Esophagus muscularis mucosa (tissue), 4 donors: Measurements from ENCODE around the gene EEA1. TPM values are rescaled to one million over a fixed set of nuclear protein-coding genes. Genes with fewer than 3 reads are reported as not detected.

Source experiments
- DNase-seq: peaks from one replicate; pipeline ENCODE4 v3.0.0-alpha.2; 2017; ENCODE audit errors: extremely low spot score
- H3K27ac ChIP-seq, 4 donors: fragments of 200-600 bp; sonication (generic); replicated peaks in 1 of 4; 1 replicate in 3 of 4; 2 replicates in 1 of 4; pipeline ENCODE4 v1.5.1; 2016 to 2019; ENCODE audit warnings: mild to moderate bottlenecking in 1 of 4
- H3K27me3 ChIP-seq, 4 donors: fragments of 200-600 bp; sonication (generic); one replicate each; pipeline versions ENCODE4 v1.5.1 to v1.6.0; 2016 to 2019
- H3K36me3 ChIP-seq, 4 donors: fragments of 200-600 bp; sonication (generic); one replicate each; pipeline ENCODE4 v1.5.1; 2016 to 2019
- H3K4me1 ChIP-seq, 4 donors: fragments of 200-600 bp; sonication (generic); one replicate each; pipeline ENCODE4 v1.5.1; 2016 to 2019
- H3K4me3 ChIP-seq, 4 donors: fragments of 200-600 bp; sonication (generic); 1 replicate in 2 of 4; 2 replicates in 2 of 4; pipeline ENCODE4 v1.5.1; 2016 to 2019; ENCODE audit warnings: mild to moderate bottlenecking in 4 of 4, moderate library complexity in 1 of 4
- H3K9me3 ChIP-seq, 4 donors: fragments of 200-600 bp; sonication (generic); 1 replicate in 3 of 4; 2 replicates in 1 of 4; pipeline ENCODE4 v1.5.1; 2016 to 2019
- EP300 ChIP-seq: sonication (generic); formaldehyde crosslinking; IDR thresholded peaks from one replicate; pipeline ENCODE4 v1.6.1; 2017; ENCODE audit warnings: antibody characterized with exemption
- POLR2A ChIP-seq: fragments of 450-650 bp; IDR thresholded peaks from one replicate; pipeline ENCODE4 v1.6.1; 2017; ENCODE audit warnings: antibody characterized with exemption, moderate library complexity, mild to moderate bottlenecking, low read depth
- POLR2AphosphoS5 ChIP-seq, 2 donors: sonication (generic); formaldehyde crosslinking; IDR thresholded peaks; one replicate each; pipeline ENCODE4 v1.6.1; 2017; ENCODE audit warnings: antibody characterized with exemption in 2 of 2
- WGBS: methylation state at CpG from one replicate; pipeline ENCODE4 v1.1.5; 2018; 5-methylcytosine and 5-hydroxymethylcytosine counted together
- intact Hi-C: fragments of 100-400 bp; cut with DNase I; formaldehyde crosslinking; loops from one replicate; pipeline ENCODE4 v1.15.1; 2023
- total RNA-seq, 4 donors: library from RNA; depleted of rRNA; stranded (reverse); fragments of >200 nt; gene quantifications; one replicate each; pipeline versions ENCODE4 v1.1.0 to v1.2.1, GENCODE V29; 2016
- TF ChIP-seq, protein P1 (sequence below), 3 experiments: fragments of 200-600 bp in 2 of 3; fragments of 450-650 bp in 1 of 3; sonication (generic) in 2 of 3; IDR thresholded peaks; one replicate each; pipeline ENCODE4 v1.5.1; 2017 to 2019; ENCODE audit warnings: antibody characterized with exemption in 3 of 3, mild to moderate bottlenecking in 2 of 3, moderate library complexity in 1 of 3

EEA1 gene
- total RNA-seq, 4 donors from 2014 or later: 15.7 to 31.1 (median 24.1) TPM

DNA sequence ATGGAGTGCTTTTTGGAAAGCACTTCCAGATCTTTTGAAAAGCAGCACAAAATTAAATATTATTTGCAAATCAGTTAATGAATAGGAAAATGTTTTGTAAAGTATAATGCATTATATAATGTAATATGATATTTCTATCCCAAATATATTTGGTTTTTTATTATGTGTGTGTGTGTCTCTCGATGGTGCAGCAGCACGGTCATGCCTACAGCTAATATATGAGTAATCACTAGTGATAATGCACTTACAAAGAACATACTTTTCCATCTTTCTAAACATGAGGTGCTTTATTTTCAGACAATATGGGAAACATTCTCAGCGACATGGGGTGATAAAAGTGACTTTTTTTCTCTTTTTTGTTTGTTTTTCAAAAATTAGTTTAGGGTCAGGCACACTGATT lies 1.3 kb upstream of the EEA1 start:
- no peaks in the 10 kb centered on the region for H3K36me3 ChIP-seq
- no peak for DNase-seq
- TF ChIP-seq POLR2A (no peak), EP300 (no peak)
- TF ChIP-seq, protein P1, sequence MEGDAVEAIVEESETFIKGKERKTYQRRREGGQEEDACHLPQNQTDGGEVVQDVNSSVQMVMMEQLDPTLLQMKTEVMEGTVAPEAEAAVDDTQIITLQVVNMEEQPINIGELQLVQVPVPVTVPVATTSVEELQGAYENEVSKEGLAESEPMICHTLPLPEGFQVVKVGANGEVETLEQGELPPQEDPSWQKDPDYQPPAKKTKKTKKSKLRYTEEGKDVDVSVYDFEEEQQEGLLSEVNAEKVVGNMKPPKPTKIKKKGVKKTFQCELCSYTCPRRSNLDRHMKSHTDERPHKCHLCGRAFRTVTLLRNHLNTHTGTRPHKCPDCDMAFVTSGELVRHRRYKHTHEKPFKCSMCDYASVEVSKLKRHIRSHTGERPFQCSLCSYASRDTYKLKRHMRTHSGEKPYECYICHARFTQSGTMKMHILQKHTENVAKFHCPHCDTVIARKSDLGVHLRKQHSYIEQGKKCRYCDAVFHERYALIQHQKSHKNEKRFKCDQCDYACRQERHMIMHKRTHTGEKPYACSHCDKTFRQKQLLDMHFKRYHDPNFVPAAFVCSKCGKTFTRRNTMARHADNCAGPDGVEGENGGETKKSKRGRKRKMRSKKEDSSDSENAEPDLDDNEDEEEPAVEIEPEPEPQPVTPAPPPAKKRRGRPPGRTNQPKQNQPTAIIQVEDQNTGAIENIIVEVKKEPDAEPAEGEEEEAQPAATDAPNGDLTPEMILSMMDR (IDR thresholded peaks at IDR 0.05): no peak
- peak overlapping the region; percentile 91 to 99 (median 92) for H3K4me3 ChIP-seq
- 79% methylated on average over 3 of the region's 3 CpGs for WGBS
- intact Hi-C loops: no loop called here
- no peaks in the 10 kb centered on the region for H3K9me3 ChIP-seq
- peaks cover 19 to 34% (median 23%) of the 10 kb centered on the region in 4 donors for H3K4me1 ChIP-seq
- H3K27me3 ChIP-seq: no peaks in the 10 kb centered on the region
- H3K27ac ChIP-seq: peak overlapping the region; percentile 99 to 100 (median 99)

DNA sequence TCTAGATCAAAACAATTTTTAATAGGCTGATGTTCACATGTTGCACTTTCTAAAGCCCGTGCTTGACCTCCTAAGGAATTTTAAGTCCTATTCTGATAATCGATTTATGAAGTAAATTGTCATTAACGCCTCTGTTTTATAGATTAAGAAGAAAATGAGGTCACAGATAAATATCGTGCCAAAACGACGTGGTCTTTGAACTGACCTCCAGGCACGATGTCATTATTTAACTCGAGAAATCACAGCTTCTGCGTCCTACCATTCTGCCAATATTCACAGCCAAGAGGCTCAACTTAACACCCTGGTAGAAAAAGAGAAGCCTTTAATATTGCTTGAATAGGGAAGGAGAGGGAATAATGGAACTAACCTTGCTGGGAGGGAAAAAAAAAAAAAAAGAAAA lies 888 bp upstream of the EEA1 start:
- peak overlapping the region; percentile 91 to 99 (median 92) for H3K4me3 ChIP-seq
- no peaks in the 10 kb centered on the region for H3K36me3 ChIP-seq
- H3K27ac ChIP-seq: peak overlapping the region; percentile 99 to 100 (median 99)
- TF ChIP-seq, protein P1 (IDR thresholded peaks at IDR 0.05): no peak
- TF ChIP-seq POLR2AphosphoS5 (IDR thresholded peaks at IDR 0.05) (no peak), POLR2A (no peak), EP300 (no peak)
- H3K27me3 ChIP-seq: no peaks in the 10 kb centered on the region
- intact Hi-C loops: loop anchor here (5.0 kb wide), 1 partner anchor 38 kb away; no protein-coding TSS in a partner anchor
- no peaks in the 10 kb centered on the region for H3K9me3 ChIP-seq
- no peak for DNase-seq
- H3K4me1 ChIP-seq: peaks cover 19 to 39% (median 28%) of the 10 kb centered on the region in 4 donors
- 4% methylated on average over 9 of the region's 9 CpGs for WGBS

DNA sequence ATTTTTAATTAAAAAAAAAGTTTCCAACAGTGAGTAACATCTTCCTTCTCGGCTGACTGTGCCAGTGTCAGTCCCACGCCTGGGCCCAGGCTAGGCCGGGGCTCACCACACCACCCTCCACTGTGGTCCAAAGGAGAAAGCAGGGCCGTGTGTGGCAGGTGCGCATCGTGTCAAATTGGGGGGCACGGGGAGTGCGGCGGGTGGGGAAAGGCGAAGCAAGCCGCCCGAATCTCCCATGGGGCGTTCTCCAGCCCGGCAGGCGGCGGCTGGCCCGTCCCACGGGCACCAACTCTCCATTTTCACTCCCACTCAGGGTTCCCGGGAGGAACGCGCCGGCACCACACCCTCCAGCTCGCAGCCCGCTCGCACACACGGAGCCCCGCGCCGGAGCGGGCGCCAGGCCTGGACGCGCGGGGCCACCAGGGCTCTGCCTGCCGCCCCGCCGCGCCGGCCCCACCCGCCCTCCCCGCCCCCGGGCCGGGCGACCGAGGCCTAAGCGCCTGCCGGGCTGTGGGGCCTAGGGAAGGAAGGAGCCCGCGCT lies 604 bp downstream of the EEA1 start:
- Histone ChIP-seq H3K4me3 (peak overlapping the region; percentile 91 to 99 (median 92)), H3K36me3 (no peaks in the 10 kb centered on the region), H3K4me1 (peaks cover 22 to 52% (median 37%) of the 10 kb centered on the region in 4 donors), H3K27ac (peak overlapping the region; percentile 99 to 100 (median 99)), H3K27me3 (no peaks in the 10 kb centered on the region), H3K9me3 (no peaks in the 10 kb centered on the region)
- no peak for TF ChIP-seq POLR2AphosphoS5 (IDR thresholded peaks at IDR 0.05)
- intact Hi-C loops: loop anchor here (5.0 kb wide), 1 partner anchor 36 kb away; no protein-coding TSS in a partner anchor
- under 1% methylated on average over 18 of the region's 49 CpGs for WGBS
- no peak for DNase-seq

DNA sequence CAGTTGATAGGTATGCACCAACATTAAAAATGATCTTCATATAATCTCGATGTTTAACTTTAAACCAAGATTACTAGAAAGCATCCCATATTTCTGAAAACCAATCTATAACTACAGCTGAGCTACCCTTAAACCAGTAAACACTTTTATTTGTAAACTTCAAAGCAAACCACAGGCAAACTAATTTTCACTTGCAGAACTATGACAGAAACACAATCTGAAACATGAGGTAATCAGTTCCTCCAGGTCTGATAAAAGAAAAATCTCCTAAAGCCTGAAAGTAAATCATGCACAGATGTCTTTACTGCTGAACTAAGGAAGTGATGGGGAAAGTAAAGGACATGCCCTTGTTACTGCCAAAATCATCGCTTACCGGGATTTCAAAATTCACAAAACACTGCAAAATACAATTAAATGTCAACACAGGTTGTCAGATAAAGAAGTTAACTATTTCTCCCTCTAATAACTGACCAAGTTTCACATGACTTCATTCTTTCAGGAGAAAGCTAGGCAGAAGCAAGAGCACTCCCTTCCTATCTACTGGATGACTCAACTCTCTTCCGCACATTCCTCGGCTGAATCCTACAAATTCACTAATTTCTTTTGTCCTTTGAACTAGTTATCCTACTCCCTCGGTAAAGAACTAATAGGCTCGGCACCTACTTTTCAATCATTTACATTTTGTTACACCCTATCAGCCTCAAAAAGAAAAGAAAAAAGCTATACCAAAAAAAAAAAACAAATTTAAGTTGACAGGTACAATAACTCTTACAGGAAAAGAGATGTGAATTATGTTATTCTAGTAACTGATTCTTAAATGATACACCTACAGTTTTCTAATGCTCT lies 1.4 kb downstream of the EEA1 start:
- peak overlapping the region; percentile 91 to 99 (median 92) for H3K4me3 ChIP-seq
- H3K4me1 ChIP-seq: peaks cover 22 to 58% (median 40%) of the 10 kb centered on the region in 4 donors
- WGBS: 7% methylated on average over 7 of the region's 7 CpGs
- no peaks in the 10 kb centered on the region for H3K27me3 ChIP-seq
- no peaks in the 10 kb centered on the region for H3K9me3 ChIP-seq
- intact Hi-C loops: loop anchor here (5.0 kb wide), 1 partner anchor 35 kb away; no protein-coding TSS in a partner anchor
- H3K27ac ChIP-seq: peak overlapping the region; percentile 99 to 100 (median 99)
- no peaks in the 10 kb centered on the region for H3K36me3 ChIP-seq
- DNase-seq: no peak
- TF ChIP-seq, protein P1 (IDR thresholded peaks at IDR 0.05): no peak
- peak in 1 of 2 donors; percentile 8 for TF ChIP-seq POLR2AphosphoS5 (IDR thresholded peaks at IDR 0.05)

DNA sequence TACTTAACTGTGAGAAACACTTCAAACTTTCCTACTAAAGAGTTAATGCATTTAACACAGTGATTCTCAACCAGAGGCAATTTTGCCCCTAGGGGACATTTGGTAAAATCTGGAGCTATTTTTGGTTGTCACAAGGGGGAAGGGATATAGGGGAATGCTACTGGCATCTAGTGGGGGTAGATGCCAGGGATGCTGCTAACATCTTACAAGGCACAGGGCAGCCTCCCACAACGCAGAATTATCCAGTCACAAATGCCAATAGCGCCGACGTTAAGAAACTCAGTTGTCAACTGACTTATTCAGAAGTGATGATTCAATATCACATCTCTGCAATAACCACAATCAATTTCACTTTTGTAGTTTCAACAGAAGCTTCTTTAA lies 2.0 kb downstream of the EEA1 start:
- Histone ChIP-seq H3K4me3 (peak overlapping the region; percentile 1 to 99 (median 92)), H3K27me3 (no peaks in the 10 kb centered on the region), H3K36me3 (no peaks in the 10 kb centered on the region), H3K9me3 (no peaks in the 10 kb centered on the region), H3K27ac (peak overlapping the region; percentile 99 to 100 (median 99)), H3K4me1 (peaks cover 22 to 58% (median 40%) of the 10 kb centered on the region in 4 donors)
- 8% methylated on average over 4 of the region's 4 CpGs for WGBS
- intact Hi-C loops: loop anchor here (5.0 kb wide), 1 partner anchor 35 kb away; no protein-coding TSS in a partner anchor
- no peak for DNase-seq
- TF ChIP-seq POLR2A: no peak
- TF ChIP-seq, protein P1 (IDR thresholded peaks at IDR 0.05): peak in 1 of 3 experiments; percentile 22
